Peyer's patch (tissue), 4 donors: ENCODE data around the gene MLPH.

Experiments
- CTCF ChIP-seq, 6 experiments: fragments of 450-650 bp in 4 of 6; fragments of 200-600 bp in 2 of 6; sonication (generic) in 1 of 6; IDR thresholded peaks; one replicate each; pipeline ENCODE4 v1.5.1; 2017 to 2019; ENCODE audit warnings: antibody characterized with exemption in 6 of 6, mild to moderate bottlenecking in 3 of 6, moderate library complexity in 1 of 6
- POLR2A ChIP-seq, 2 donors: fragments of 450-650 bp; IDR thresholded peaks; one replicate each; pipeline ENCODE4 v1.5.1; 2017; ENCODE audit warnings: antibody characterized with exemption in 2 of 2, mild to moderate bottlenecking in 2 of 2, moderate library complexity in 2 of 2

- TF ChIP-seq CTCF (IDR thresholded peaks at IDR 0.05) = no peak
- no peak for TF ChIP-seq POLR2A (IDR thresholded peaks at IDR 0.05)
These were observed 64.1 kb downstream of the MLPH start for GRCh38 chr2:237551071-237551574.
